Measurements from ENCODE around the gene KLHL8. TPM values are rescaled to one million over a fixed set of nuclear protein-coding genes. Genes with fewer than 3 reads are reported as not detected.

The KLHL8 gene
- polyA plus RNA-seq, 1 donor from 2014 or later, result 15.0 TPM

GRCh38 chr4:87227751-87228151 lies 7.3 kb upstream of the KLHL8 start:
- Histone ChIP-seq H3K36me3 (ENCODE audit: insufficient read depth, low read length) (no peaks in the 10 kb centered on the region), H3K9ac (ENCODE audit: low read length) (no peak overlapping the region), H3K79me2 (replicated peaks; ENCODE audit: insufficient read depth, low read length) (no peaks in the 10 kb centered on the region), H3K4me2 (ENCODE audit: low read length) (no peak overlapping the region), H3K9me3 (ENCODE audit: low read length) (no peaks in the 10 kb centered on the region), H3F3A (ENCODE audit: insufficient read depth, low read length, poor library complexity, severe bottlenecking) (no peaks in the 10 kb centered on the region), H4K20me1 (ENCODE audit: insufficient read depth) (no peaks in the 10 kb centered on the region), H3K9me2 (ENCODE audit: insufficient read depth, low read length) (no peaks in the 10 kb centered on the region), H3K4me3 (ENCODE audit: low read length) (no peak overlapping the region), H3K27me3 (ENCODE audit: insufficient read depth, low read depth, low read length) (no peaks in the 10 kb centered on the region), H3K27ac (ENCODE audit: low read length) (no peak overlapping the region), H2AFZ (ENCODE audit: low read depth, low read length) (no peak overlapping the region)
- TF ChIP-seq EZH2 (IDR thresholded peaks at IDR 0.05; ENCODE audit: borderline replicate concordance, insufficient read depth, low read length, poor library complexity, severe bottlenecking) (no peak), TAF1 (IDR thresholded peaks at IDR 0.05; ENCODE audit: low read depth) (no peak), EP300 (conservative IDR thresholded peaks at IDR 0.05; ENCODE audit: poor library complexity, severe bottlenecking) (no peak), SMC3 (conservative IDR thresholded peaks at IDR 0.05; ENCODE audit: poor library complexity) (no peak), RAD21 (conservative IDR thresholded peaks at IDR 0.05) (no peak), POLR2AphosphoS5 (IDR thresholded peaks at IDR 0.05) (no peak), CTCF (IDR thresholded peaks at IDR 0.05; ENCODE audit: poor library complexity, severe bottlenecking) (no peak), MXI1 (conservative IDR thresholded peaks at IDR 0.05; ENCODE audit: poor library complexity, severe bottlenecking) (no peak), REST (IDR thresholded peaks at IDR 0.05; ENCODE audit: borderline replicate concordance) (no peak)

- no peaks in the 10 kb centered on the region for H3K36me3 ChIP-seq (ENCODE audit: insufficient read depth, low read length)
- no peaks in the 10 kb centered on the region for H3K9me3 ChIP-seq (ENCODE audit: low read length)
- H3F3A ChIP-seq (ENCODE audit: insufficient read depth, low read length, poor library complexity, severe bottlenecking), result no peaks in the 10 kb centered on the region
- no peaks in the 10 kb centered on the region for H3K9me2 ChIP-seq (ENCODE audit: insufficient read depth, low read length)
- no peak overlapping the region for H3K9ac ChIP-seq (ENCODE audit: low read length)
- H3K4me2 ChIP-seq (ENCODE audit: low read length), result no peak overlapping the region
- H2AFZ ChIP-seq (ENCODE audit: low read depth, low read length), result no peak overlapping the region
- no peaks in the 10 kb centered on the region for H4K20me1 ChIP-seq (ENCODE audit: insufficient read depth)
- no peak overlapping the region for H3K4me3 ChIP-seq (ENCODE audit: low read length)
- H3K27me3 ChIP-seq (ENCODE audit: insufficient read depth, low read depth, low read length), result no peaks in the 10 kb centered on the region
- TF ChIP-seq CTCF (IDR thresholded peaks at IDR 0.05; ENCODE audit: poor library complexity, severe bottlenecking) (no peak), REST (IDR thresholded peaks at IDR 0.05; ENCODE audit: borderline replicate concordance) (no peak), EZH2 (IDR thresholded peaks at IDR 0.05; ENCODE audit: borderline replicate concordance, insufficient read depth, low read length, poor library complexity, severe bottlenecking) (no peak), RAD21 (conservative IDR thresholded peaks at IDR 0.05) (no peak), EP300 (conservative IDR thresholded peaks at IDR 0.05; ENCODE audit: poor library complexity, severe bottlenecking) (no peak), MXI1 (conservative IDR thresholded peaks at IDR 0.05; ENCODE audit: poor library complexity, severe bottlenecking) (no peak), TAF1 (IDR thresholded peaks at IDR 0.05; ENCODE audit: low read depth) (no peak), SMC3 (conservative IDR thresholded peaks at IDR 0.05; ENCODE audit: poor library complexity) (no peak), POLR2AphosphoS5 (IDR thresholded peaks at IDR 0.05) (no peak)
- H3K79me2 ChIP-seq (replicated peaks; ENCODE audit: insufficient read depth, low read length), result no peaks in the 10 kb centered on the region
- no peak overlapping the region for H3K27ac ChIP-seq (ENCODE audit: low read length)
These were observed 5.5 kb upstream of the KLHL8 start for GRCh38 chr4:87225936-87226335.

Data from neural cell (in vitro differentiated cells).